ENCODE measurements around the gene RNF138.

RNF138 gene, protein sequence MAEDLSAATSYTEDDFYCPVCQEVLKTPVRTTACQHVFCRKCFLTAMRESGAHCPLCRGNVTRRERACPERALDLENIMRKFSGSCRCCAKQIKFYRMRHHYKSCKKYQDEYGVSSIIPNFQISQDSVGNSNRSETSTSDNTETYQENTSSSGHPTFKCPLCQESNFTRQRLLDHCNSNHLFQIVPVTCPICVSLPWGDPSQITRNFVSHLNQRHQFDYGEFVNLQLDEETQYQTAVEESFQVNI

DNA sequence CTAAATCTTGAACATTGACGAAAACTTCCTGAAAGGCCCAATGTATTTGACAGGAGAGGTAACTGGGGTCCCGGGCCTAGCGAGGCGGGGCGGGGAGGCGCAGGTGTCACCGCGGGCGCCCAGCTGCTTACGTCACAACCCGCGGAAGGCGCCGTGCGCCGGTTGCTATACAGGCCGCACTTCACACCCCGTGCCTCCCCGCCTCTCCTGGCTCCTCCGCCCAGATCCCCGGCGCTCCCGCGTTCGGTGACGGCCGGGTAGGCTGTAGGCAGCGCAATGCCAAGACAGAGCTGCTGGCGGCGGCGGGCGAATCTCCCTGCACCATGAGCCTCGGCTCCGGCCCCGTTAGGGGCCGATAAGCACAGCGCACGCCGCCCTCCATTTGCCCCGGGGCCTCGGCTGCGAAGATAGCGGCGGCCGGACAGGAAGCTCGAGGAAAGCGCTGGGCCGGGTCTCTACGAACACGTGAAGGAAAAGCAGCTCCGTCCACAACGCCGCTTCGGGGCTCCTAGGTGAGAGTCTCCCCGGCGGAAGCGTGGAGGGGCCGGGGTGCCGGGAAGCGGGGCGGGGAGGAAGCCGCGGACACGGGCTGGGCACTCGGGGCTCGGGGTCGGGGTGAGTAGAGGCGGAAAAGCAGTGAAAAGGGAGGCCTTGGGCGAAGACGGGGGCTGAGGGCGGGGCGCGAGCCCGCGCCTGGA is at the start of gene RNF138:
Gene RNF138 (plus strand): TSS at position 151 of the 698 bp plus-strand sequence. CDS start 903 bp downstream, outside the sequence.
- H3K4me3 ChIP-seq (ENCODE audit: low read depth in 1 of 2, low read length in 1 of 2), result peak within 1 kb of the TSS; percentile 93 to 95
- H3K9me3 ChIP-seq, result no peaks in the 10 kb centered on the region
- peaks cover 49 to 53% of the 10 kb centered on the region in 2 experiments for H3K4me1 ChIP-seq (ENCODE audit: control insufficient read depth in 1 of 2, insufficient read depth in 1 of 2, low read depth in 1 of 2, low read length in 1 of 2)
- H3K27me3 ChIP-seq, result no peaks in the 10 kb centered on the region
- peak within 1 kb of the TSS; percentile 94 for H3K27ac ChIP-seq
- TF ChIP-seq, protein P1, sequence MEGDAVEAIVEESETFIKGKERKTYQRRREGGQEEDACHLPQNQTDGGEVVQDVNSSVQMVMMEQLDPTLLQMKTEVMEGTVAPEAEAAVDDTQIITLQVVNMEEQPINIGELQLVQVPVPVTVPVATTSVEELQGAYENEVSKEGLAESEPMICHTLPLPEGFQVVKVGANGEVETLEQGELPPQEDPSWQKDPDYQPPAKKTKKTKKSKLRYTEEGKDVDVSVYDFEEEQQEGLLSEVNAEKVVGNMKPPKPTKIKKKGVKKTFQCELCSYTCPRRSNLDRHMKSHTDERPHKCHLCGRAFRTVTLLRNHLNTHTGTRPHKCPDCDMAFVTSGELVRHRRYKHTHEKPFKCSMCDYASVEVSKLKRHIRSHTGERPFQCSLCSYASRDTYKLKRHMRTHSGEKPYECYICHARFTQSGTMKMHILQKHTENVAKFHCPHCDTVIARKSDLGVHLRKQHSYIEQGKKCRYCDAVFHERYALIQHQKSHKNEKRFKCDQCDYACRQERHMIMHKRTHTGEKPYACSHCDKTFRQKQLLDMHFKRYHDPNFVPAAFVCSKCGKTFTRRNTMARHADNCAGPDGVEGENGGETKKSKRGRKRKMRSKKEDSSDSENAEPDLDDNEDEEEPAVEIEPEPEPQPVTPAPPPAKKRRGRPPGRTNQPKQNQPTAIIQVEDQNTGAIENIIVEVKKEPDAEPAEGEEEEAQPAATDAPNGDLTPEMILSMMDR (IDR thresholded peaks at IDR 0.05), result no peak
- H3K36me3 ChIP-seq, result peaks cover 3% of the 10 kb centered on the region

DNA sequence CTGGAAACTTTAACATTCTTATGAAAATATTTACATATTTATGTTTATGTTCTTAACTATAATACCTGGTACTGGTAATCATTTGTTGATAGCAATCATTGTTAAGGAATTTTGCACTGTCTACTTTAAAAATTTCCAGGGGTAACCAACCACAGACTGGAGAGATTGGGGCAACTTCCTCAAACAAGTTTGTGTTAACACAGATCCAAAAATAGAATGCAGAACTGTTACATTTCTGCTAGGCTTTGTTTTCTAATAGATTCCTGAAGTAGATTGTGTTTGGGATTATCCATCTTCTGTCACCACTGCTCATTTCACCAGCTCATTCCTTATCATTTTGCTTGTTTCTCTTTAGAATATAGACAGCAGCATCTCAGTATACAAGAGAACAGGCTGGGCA is 49.3 kb upstream of the RNF138 start:
- H3K9me3 ChIP-seq, result no peaks in the 10 kb centered on the region
- TF ChIP-seq, protein P1 (IDR thresholded peaks at IDR 0.05), result no peak
- peaks cover 43 to 44% of the 10 kb centered on the region in 2 experiments for H3K4me1 ChIP-seq (ENCODE audit: control insufficient read depth in 1 of 2, insufficient read depth in 1 of 2, low read depth in 1 of 2, low read length in 1 of 2)
- peak overlapping the region; percentile 72 for H3K27ac ChIP-seq
- H3K36me3 ChIP-seq, result peaks cover 6% of the 10 kb centered on the region
- H3K4me3 ChIP-seq (ENCODE audit: low read depth in 1 of 2, low read length in 1 of 2), result peak overlapping the region; percentile 22 to 28
- H3K27me3 ChIP-seq, result no peaks in the 10 kb centered on the region

DNA sequence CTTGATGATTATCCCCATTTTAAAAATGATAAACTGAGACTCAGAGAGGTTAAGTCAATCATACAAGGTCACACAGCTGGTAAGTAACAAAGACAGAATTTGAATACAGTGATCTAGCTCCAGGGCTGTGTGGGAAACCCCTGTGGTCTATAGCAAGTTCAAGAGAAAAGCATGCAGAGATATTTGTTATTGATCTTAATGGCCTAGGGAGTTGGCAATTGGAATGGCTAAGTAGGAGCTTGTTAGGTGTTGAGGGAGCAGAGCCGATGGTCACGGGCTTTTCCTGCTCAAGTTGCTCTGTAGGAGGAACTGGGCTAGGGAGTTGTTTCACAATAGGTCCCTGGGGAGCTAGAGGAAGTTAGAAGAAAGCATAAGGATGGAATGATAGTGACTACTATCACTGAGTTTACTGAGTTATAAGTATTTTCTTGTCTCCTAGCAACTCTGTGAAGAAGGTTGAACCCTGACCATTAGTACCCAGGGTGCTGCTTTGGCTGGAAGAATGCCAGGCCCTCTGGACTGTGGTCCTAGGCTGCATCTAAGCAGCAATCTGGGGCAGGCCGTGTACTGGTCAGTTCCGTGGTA is 43.1 kb upstream of the RNF138 start:
- H3K27ac ChIP-seq, result peak overlapping the region; percentile 81
- TF ChIP-seq, protein P1 (IDR thresholded peaks at IDR 0.05), result no peak
- no peaks in the 10 kb centered on the region for H3K36me3 ChIP-seq
- H3K4me3 ChIP-seq (ENCODE audit: low read depth in 1 of 2, low read length in 1 of 2), result peak overlapping the region in 1 of 2 experiments; percentile 44
- H3K9me3 ChIP-seq, result no peaks in the 10 kb centered on the region
- H3K27me3 ChIP-seq, result no peaks in the 10 kb centered on the region
- H3K4me1 ChIP-seq (ENCODE audit: control insufficient read depth in 1 of 2, insufficient read depth in 1 of 2, low read depth in 1 of 2, low read length in 1 of 2), result peaks cover 41 to 48% of the 10 kb centered on the region in 2 experiments

DNA sequence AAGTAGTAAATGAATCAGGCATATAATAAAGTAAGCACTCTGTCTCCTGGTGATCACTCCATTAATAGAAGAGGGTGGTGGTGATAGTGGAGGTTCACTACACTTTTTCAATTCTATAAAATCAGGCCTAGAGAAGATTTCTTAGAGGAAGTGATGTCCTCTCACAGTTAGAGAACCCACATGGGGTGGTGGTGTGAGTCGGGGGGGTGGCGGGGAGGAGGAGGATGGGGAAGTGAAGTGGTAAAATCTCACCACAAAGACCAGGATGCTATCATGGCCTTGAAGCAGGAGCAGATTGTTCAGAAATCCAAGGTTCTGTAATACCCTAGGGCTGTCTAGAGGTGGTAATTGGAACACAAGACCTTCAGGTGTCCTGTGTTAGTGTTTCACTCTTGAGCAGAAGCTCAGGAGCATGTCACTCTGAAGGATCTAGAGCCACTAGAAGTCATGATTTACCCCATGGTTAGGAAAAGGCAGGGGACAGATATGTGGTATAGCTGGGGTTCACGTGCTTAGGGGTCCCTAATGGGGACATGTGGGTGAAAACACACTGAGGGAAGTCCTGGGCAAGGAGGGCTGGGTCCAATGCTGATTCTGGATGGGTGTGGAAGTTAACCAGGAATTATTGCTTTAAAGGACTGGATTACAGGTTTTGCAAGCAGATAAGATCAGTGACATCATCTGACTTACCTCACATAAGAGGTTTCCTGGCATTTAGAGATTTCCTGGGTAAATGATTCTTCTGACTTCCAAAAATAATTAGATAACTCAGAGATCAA is 42.1 kb upstream of the RNF138 start:
- no peaks in the 10 kb centered on the region for H3K36me3 ChIP-seq
- H3K9me3 ChIP-seq, result no peaks in the 10 kb centered on the region
- TF ChIP-seq, protein P1 (IDR thresholded peaks at IDR 0.05), result no peak
- peak overlapping the region in 1 of 2 experiments; percentile 44 for H3K4me3 ChIP-seq (ENCODE audit: low read depth in 1 of 2, low read length in 1 of 2)
- peaks cover 32 to 38% of the 10 kb centered on the region in 2 experiments for H3K4me1 ChIP-seq (ENCODE audit: control insufficient read depth in 1 of 2, insufficient read depth in 1 of 2, low read depth in 1 of 2, low read length in 1 of 2)
- peak overlapping the region; percentile 81 for H3K27ac ChIP-seq
- H3K27me3 ChIP-seq, result no peaks in the 10 kb centered on the region

DNA sequence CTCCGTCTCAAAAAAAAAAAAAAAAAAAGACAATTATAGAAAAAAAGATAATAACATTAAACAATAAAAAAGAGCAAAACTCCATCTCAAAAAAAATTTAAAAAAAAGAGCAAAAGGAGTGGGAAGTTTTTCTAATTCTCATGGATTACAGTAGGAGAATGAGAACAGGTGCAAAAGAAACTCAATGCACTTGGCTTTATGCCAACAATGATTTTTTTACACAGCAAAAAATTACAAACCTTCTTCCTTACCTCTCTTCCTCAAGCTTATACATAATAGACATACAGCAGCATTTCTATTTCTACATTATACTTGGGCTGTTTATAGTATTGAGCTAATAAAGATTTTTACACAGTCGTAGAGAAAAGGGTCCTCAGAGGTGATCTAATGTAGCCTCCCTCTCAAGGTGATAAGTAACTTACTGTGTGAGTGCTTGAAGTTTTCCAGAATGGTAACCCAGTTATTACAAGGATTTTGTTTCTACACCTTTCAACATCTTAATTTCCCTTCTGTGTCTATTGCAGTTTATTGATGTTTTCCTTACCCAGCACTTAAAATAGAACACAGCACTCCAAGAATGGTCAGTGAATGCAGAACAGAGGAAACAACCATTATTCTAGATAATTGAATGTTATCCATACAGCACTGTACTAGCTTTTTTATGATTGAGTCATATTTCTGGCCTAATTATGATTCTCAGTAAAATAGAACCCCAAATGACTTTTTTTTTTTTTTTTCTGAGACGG is 34.9 kb upstream of the RNF138 start:
- H3K4me1 ChIP-seq (ENCODE audit: control insufficient read depth in 1 of 2, insufficient read depth in 1 of 2, low read depth in 1 of 2, low read length in 1 of 2), result no peaks in the 10 kb centered on the region
- H3K27ac ChIP-seq, result no peak overlapping the region
- TF ChIP-seq, protein P1 (IDR thresholded peaks at IDR 0.05), result no peak
- H3K36me3 ChIP-seq, result no peaks in the 10 kb centered on the region
- no peaks in the 10 kb centered on the region for H3K9me3 ChIP-seq
- no peak overlapping the region for H3K4me3 ChIP-seq (ENCODE audit: low read depth in 1 of 2, low read length in 1 of 2)
- no peaks in the 10 kb centered on the region for H3K27me3 ChIP-seq
